Lower leg skin (tissue), 3 donors: ENCODE measurements around the gene TMEM59.
"Not testable (repeated sequence)": the region's sequence is repeated elsewhere in the genome, so short reads cannot be mapped to it uniquely, and the experiment has no call there.

Source experiments
- CTCF ChIP-seq, 3 donors: fragments of 450-650 bp; IDR thresholded peaks; one replicate each; pipeline ENCODE4 v1.5.1; 2016; ENCODE audit warnings: antibody characterized with exemption in 3 of 3, mild to moderate bottlenecking in 3 of 3, moderate library complexity in 2 of 3
- POLR2A ChIP-seq, 2 donors: fragments of 450-650 bp; IDR thresholded peaks; one replicate each; pipeline ENCODE4 v1.6.1; 2016 to 2017; ENCODE audit warnings: antibody characterized with exemption in 2 of 2, mild to moderate bottlenecking in 1 of 2, moderate library complexity in 1 of 2

GRCh38 chr1:54024811-54025210, 28.2 kb downstream of the TMEM59 start:
- not testable (repeated sequence) for TF ChIP-seq CTCF, POLR2A (IDR thresholded peaks at IDR 0.05)
